HL-60 (cell line): Measurements from ENCODE around the gene TTC22.
A peak's percentile ranks its signal among the peaks of the same experiment; 100 is the strongest.

Experiments used
- CTCF ChIP-seq: IDR thresholded peaks from one replicate; pipeline ENCODE4 v1.5.1; 2011; ENCODE audit warnings: low read length, control low read depth, inconsistent platforms; ENCODE audit not compliant: insufficient read depth
- POLR2AphosphoS5 ChIP-seq: IDR thresholded peaks from 2 replicates; pipeline ENCODE4 v1.6.1; 2012; ENCODE audit warnings: low read depth

GRCh38 chr1:54846301-54846700 lies 45.2 kb upstream of the TTC22 start:
- TF ChIP-seq POLR2AphosphoS5: peak; percentile 54
- TF ChIP-seq CTCF: no peak
